Breast epithelium (tissue), 4 donors: Measurements from ENCODE around the gene PRR19. TPM values are rescaled to one million over a fixed set of nuclear protein-coding genes. Genes with fewer than 3 reads are reported as not detected.
A peak's percentile ranks its signal among the peaks of the same experiment; 100 is the strongest.
"Not testable (repeated sequence)": the region's sequence is repeated elsewhere in the genome, so short reads cannot be mapped to it uniquely, and the experiment has no call there.

Experiments used
- DNase-seq, 2 donors: peaks; one replicate each; pipeline ENCODE4 v3.0.0-alpha.2; 2019; ENCODE audit warnings: low spot score in 2 of 2
- H3K27ac ChIP-seq, 2 donors: fragments of 200-600 bp; sonication (generic) in 1 of 2; one replicate each; pipeline ENCODE4 v1.5.1; 2016 to 2019; ENCODE audit warnings: mild to moderate bottlenecking in 1 of 2
- H3K27me3 ChIP-seq, 2 donors: fragments of 200-600 bp; sonication (generic) in 1 of 2; one replicate each; pipeline versions ENCODE4 v1.5.1 to v1.6.0; 2017 to 2019; ENCODE audit warnings: control low read depth in 1 of 2, mild to moderate bottlenecking in 1 of 2
- H3K36me3 ChIP-seq: fragments of 200-600 bp; one replicate; pipeline ENCODE4 v1.5.1; 2019
- H3K4me1 ChIP-seq, 2 donors: fragments of 200-600 bp; sonication (generic); one replicate each; pipeline ENCODE4 v1.5.1; 2016 to 2019; ENCODE audit warnings: control low read depth in 1 of 2
- H3K4me3 ChIP-seq, 3 donors: fragments of 200-600 bp; sonication (generic); 1 replicate in 2 of 3; 2 replicates in 1 of 3; pipeline ENCODE4 v1.5.1; 2016 to 2019; ENCODE audit warnings: mild to moderate bottlenecking in 3 of 3, moderate library complexity in 2 of 3
- H3K9me3 ChIP-seq, 2 donors: fragments of 200-600 bp; sonication (generic) in 1 of 2; one replicate each; pipeline ENCODE4 v1.5.1; 2016 to 2019; ENCODE audit warnings: control low read depth in 1 of 2
- POLR2A ChIP-seq: fragments of 450-650 bp; IDR thresholded peaks from one replicate; pipeline ENCODE4 v1.6.1; 2016; ENCODE audit warnings: antibody characterized with exemption, mild to moderate bottlenecking, moderate library complexity
- POLR2AphosphoS5 ChIP-seq, 3 donors: sonication (generic); formaldehyde crosslinking; IDR thresholded peaks; one replicate each; pipeline ENCODE4 v1.6.1; 2017; ENCODE audit warnings: antibody characterized with exemption in 3 of 3
- intact Hi-C: fragments of 100-400 bp; cut with DNase I; formaldehyde crosslinking; loops from one replicate; pipeline ENCODE4 v1.15.1; 2023; ENCODE audit warnings: low total_unique reads
- total RNA-seq, 3 donors: library from RNA; depleted of rRNA; stranded (reverse); fragments of >200 nt; gene quantifications; one replicate each; pipeline ENCODE4 v1.1.0, GENCODE V29; 2016
- TF ChIP-seq, protein P1 (sequence below), 3 donors: fragments of 450-650 bp; IDR thresholded peaks; one replicate each; pipeline ENCODE4 v1.5.1; 2016 to 2017; ENCODE audit warnings: antibody characterized with exemption in 3 of 3, mild to moderate bottlenecking in 3 of 3, moderate library complexity in 3 of 3

PRR19 gene
- total RNA-seq, 3 donors from 2014 or later = 0.33 to 2.6 (median 0.48) TPM

DNA sequence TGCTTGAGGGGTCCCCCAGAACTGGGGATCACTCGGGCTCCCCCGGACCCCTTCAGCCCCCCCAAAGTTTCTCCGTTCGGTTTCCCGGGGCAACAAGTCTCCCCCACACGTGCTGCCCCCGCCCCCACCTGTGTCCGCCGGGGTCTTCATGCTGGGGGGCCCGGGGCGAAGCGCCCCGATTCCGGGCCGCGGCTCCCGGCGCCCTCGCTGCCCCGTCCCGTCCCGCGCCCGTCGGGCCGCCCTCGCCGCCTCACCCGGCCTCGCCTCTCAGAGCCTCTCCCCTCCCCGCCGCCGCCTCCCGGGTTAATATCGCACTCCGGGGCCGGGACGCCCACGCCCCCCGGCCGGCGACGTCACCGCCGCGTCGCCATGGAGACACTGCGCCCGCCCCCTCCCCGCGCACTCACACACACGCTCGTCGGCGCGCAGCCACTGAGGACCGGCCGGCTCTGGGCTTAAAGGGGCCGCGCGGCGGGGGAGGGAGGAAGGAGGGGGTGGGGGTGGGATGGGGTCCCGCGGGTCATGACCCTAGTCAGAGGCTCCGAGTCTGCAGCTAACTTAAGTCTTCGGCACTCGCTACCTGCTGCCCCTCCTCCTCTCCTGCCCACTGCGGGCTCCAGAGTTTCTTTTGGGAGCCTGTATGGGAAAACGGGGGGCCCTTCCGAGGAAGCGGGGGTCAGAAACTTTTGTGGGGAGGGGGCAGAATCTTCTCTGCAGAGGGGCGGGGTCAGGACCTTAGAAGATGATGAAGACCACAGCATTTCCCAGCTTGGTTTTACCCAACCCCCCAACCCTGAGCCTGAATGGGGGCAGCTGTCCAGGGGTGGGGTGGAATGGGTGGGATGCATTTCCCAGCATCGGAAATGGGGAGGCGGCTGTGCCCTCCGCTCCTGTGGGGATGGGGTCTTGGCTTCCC lies 46.8 kb upstream of the PRR19 start, which contains the start of gene ERF:
TSS of gene ERF (minus strand) at position 279 of the 916 bp plus-strand sequence. CDS start at position 150, 129 bp downstream.
- Histone ChIP-seq H3K4me3 (peak within 1 kb of the TSS; percentile 88 to 99 (median 98)), H3K9me3 (no peaks in the 10 kb centered on the region), H3K36me3 (no peaks in the 10 kb centered on the region), H3K4me1 (peaks cover 18 to 27% of the 10 kb centered on the region in 2 donors), H3K27ac (peak within 1 kb of the TSS; percentile 100), H3K27me3 (no peaks in the 10 kb centered on the region)
- peak; percentile 94 to 95 for DNase-seq
- TF ChIP-seq POLR2AphosphoS5 (IDR thresholded peaks at IDR 0.05) = peak; percentile 74 to 96 (median 95)
- TF ChIP-seq, protein P1, sequence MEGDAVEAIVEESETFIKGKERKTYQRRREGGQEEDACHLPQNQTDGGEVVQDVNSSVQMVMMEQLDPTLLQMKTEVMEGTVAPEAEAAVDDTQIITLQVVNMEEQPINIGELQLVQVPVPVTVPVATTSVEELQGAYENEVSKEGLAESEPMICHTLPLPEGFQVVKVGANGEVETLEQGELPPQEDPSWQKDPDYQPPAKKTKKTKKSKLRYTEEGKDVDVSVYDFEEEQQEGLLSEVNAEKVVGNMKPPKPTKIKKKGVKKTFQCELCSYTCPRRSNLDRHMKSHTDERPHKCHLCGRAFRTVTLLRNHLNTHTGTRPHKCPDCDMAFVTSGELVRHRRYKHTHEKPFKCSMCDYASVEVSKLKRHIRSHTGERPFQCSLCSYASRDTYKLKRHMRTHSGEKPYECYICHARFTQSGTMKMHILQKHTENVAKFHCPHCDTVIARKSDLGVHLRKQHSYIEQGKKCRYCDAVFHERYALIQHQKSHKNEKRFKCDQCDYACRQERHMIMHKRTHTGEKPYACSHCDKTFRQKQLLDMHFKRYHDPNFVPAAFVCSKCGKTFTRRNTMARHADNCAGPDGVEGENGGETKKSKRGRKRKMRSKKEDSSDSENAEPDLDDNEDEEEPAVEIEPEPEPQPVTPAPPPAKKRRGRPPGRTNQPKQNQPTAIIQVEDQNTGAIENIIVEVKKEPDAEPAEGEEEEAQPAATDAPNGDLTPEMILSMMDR (IDR thresholded peaks at IDR 0.05) = no peak
- peak; percentile 47 for TF ChIP-seq POLR2A
- intact Hi-C loops = no loop called here

DNA sequence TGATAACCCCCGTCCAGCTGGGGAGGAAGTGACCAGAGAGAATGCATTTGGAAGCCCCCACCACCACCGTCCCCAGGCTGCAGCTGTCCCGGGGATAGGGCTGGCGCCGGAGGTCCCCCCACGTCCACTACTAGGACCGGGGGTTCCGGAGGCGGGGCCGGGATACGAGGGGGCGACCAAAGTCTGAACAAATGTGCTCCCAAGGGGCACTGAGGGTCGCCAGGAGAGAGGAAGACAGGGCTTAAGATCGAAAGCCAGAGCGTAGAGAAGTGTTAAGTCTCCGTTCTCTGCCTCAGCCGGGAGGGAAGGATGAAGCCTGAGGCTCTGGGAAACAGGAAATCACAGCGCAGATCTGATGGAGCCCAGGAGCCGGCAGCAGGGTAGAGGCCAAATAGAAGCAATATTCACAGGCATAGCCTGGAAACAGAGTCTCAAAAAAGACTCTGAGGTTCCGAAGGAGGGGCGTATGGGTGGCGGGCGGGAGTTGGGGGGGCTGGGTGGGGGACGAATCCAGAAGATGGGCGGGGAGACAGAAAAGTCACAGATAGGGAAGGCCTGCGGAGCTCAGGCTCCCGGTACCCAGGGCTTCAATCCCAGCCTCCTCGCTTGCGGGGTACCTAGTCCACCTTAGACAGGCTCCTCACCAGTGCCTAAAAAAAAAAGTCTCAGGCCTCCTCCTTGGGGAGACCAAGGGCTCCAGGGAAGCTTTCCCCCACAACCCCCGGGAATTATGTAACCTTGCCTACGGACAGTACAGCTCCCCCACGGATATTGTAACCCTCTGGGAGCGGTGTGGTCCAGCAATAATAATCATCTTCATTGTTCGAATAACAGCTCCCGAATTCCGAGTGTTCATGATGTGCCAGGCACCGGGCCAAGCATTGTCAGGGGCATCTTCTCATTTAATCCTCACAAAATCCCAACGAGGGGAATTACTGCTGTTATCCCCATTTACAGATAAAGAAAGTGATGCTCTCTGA lies 45.9 kb upstream of the PRR19 start:
- intact Hi-C loops = no loop called here
- Histone ChIP-seq H3K27ac (peak overlapping the region; percentile 100), H3K36me3 (no peaks in the 10 kb centered on the region), H3K4me3 (peak overlapping the region; percentile 88 to 99 (median 98)), H3K27me3 (no peaks in the 10 kb centered on the region), H3K4me1 (peaks cover 18 to 19% of the 10 kb centered on the region in 2 donors), H3K9me3 (no peaks in the 10 kb centered on the region)
- DNase-seq = peak in 1 of 2 donors; percentile 58
- peak in 2 of 3 donors; percentile 8 to 34 for TF ChIP-seq POLR2AphosphoS5 (IDR thresholded peaks at IDR 0.05)
- no peak for TF ChIP-seq POLR2A
- TF ChIP-seq, protein P1 (IDR thresholded peaks at IDR 0.05) = no peak

DNA sequence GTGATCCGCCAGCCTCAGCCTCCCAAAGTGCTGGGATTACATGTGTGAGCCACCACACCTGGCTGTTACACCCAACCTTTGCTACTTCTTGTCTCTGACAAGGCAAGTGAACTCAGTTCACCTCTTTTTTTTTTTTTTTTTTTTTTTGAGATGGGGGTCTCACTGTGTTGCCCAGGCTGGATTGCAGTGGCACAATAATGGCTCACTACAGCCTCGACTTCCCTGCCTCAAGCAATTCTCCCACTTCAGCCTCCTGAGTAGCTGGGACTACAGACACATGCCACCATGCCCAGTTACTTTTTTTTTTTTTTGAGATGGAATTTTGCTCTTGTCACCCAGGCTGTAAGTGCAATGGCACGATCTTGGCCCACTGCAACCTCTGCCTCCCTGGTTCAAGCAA lies 44.1 kb upstream of the PRR19 start:
- H3K4me3 ChIP-seq, H3K9me3 ChIP-seq, H3K27me3 ChIP-seq, H3K4me1 ChIP-seq, intact Hi-C loops, H3K27ac ChIP-seq, DNase-seq, H3K36me3 ChIP-seq: not testable (repeated sequence)

DNA sequence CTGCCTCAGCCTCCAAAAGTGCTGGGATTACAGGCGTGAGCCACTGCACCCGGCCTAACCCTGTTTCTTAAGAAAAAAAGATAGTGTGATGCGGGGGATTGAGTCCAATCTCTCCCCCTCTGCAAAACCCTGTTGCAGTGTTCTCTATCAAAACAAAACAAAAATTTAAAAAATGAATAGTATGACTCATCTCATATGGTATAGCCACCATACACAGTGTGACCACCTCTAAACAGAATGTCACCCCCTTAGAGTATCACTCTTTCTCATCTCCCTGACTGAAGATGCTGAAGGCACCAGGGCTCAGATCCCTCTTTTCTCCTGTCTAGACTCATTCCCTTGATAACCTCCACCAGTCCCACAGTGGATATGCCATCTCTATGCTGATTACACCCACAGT lies 40.2 kb upstream of the PRR19 start:
- TF ChIP-seq POLR2A (no peak), POLR2AphosphoS5 (IDR thresholded peaks at IDR 0.05) (no peak)
- TF ChIP-seq, protein P1 (IDR thresholded peaks at IDR 0.05) = no peak
- no peak for DNase-seq
- intact Hi-C loops = no loop called here

DNA sequence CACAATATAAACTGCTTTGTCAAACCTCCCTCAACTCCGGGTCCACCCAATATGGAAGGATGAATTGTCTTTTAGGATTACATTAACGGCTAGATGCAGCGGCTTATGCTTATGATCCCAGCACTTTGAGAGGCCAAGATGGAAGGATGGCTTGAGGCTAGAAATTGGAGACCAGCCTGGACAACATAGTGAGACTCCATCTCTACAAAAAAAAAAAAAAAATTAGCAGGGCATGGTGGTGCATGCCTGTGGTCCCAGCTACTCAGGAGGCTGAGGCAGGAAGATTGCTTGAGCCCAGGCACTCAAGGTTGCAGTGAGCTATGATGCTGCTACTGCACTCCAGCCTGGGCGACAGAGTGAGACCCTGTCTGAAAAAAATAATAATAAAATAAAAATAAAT lies 35.8 kb upstream of the PRR19 start:
- H3K4me3 ChIP-seq, H3K27me3 ChIP-seq, H3K27ac ChIP-seq, DNase-seq, H3K9me3 ChIP-seq, intact Hi-C loops, H3K36me3 ChIP-seq: not testable (repeated sequence)
- H3K4me1 ChIP-seq = peaks cover 7 to 11% of the 10 kb centered on the region in 2 donors

More for the DNA sequence above, 40.2 kb upstream of the PRR19 start:
- H3K9me3 ChIP-seq = no peaks in the 10 kb centered on the region
- peaks cover 0 to 2% of the 10 kb centered on the region in 2 donors for H3K4me1 ChIP-seq
- H3K27me3 ChIP-seq = no peaks in the 10 kb centered on the region
- no peaks in the 10 kb centered on the region for H3K36me3 ChIP-seq
- H3K27ac ChIP-seq = no peak overlapping the region
- no peak overlapping the region for H3K4me3 ChIP-seq

DNA sequence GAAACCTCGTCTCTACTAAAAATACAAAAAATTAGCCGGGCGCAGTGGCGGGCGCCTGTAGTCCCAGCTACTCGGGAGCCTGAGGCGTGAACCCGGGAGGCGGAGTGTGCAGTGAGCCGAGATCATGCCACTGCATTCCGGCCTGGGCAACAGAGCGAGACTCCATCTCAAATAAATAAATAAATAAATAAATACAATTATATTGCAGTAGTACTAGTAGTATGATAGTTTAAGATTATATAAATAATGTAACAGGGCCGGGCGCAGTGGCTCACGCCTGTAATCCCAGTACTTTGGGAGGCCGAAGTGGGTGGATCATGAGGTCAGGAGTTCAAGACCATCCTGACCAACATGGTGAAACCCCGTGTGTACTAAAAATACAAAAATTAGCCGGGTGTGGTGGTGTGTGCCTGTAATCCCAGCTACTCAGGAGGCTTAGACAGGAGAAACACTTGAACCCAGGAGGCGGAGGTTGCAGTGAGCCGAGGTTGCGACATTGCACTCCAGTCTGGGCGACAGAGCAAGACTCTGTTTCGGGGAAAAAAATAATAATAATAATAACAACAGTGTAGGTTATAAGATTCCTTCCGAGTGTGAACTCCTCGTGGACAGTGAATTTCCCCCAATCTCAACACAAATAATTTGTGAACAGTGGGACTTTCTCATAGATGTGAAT lies 34.9 kb upstream of the PRR19 start:
- H3K27me3 ChIP-seq, intact Hi-C loops, H3K4me3 ChIP-seq, H3K9me3 ChIP-seq, DNase-seq, H3K36me3 ChIP-seq: not testable (repeated sequence)
- H3K4me1 ChIP-seq = peaks cover 13% of the 10 kb centered on the region in 2 donors
- H3K27ac ChIP-seq = peak overlapping the region in 1 of 2 donors; percentile 100
